Upper lobe of right lung (tissue), 1 donor: ENCODE results near the gene PARVA. TPM values are rescaled to one million over a fixed set of nuclear protein-coding genes. Genes with fewer than 3 reads are reported as not detected.

Source experiments
- ATAC-seq: fragments of 200-7000 bp; cut with Tn5 transposase; one replicate; pipeline ENCODE4 v1.9.1; 2020; ENCODE audit warnings: mild to moderate bottlenecking, moderate library complexity
- DNase-seq: peaks from one replicate; pipeline ENCODE4 v3.0.0-alpha.2; 2020
- H3K27ac ChIP-seq: fragments of 200-600 bp; one replicate; pipeline ENCODE4 v1.8.0; 2022
- H3K27me3 ChIP-seq: fragments of 200-600 bp; one replicate; pipeline ENCODE4 v1.8.0; 2022; ENCODE audit warnings: mild to moderate bottlenecking
- H3K36me3 ChIP-seq: fragments of 200-600 bp; one replicate; pipeline ENCODE4 v1.8.0; 2022
- H3K4me1 ChIP-seq: fragments of 200-600 bp; one replicate; pipeline ENCODE4 v1.8.0; 2022
- H3K4me3 ChIP-seq: fragments of 200-600 bp; one replicate; pipeline ENCODE4 v1.8.0; 2022; ENCODE audit warnings: mild to moderate bottlenecking
- H3K9me3 ChIP-seq: fragments of 200-600 bp; one replicate; pipeline ENCODE4 v1.8.0; 2022
- intact Hi-C: fragments of 100-400 bp; cut with DNase I; formaldehyde crosslinking; loops from one replicate; pipeline ENCODE4 v1.11.0; 2022
- total RNA-seq: library from RNA; stranded (reverse); fragmentation: NEBNext Ultra II Directional; extraction: Animal tissue kit (Norgen Biotek cat#: 25700); gene quantifications from one replicate; pipeline ENCODE4 v1.2.1, GENCODE V29; 2021
- TF ChIP-seq, protein P1 (sequence below): fragments of 200-600 bp; IDR thresholded peaks from one replicate; pipeline ENCODE4 v1.8.0; 2022; ENCODE audit warnings: antibody characterized with exemption
- donor health status: DM: no; HTN: yes; CAD: no; lungs with severe emphysema.

PARVA gene
- total RNA-seq, 1 donor from 2014 or later = 84.0 TPM

DNA sequence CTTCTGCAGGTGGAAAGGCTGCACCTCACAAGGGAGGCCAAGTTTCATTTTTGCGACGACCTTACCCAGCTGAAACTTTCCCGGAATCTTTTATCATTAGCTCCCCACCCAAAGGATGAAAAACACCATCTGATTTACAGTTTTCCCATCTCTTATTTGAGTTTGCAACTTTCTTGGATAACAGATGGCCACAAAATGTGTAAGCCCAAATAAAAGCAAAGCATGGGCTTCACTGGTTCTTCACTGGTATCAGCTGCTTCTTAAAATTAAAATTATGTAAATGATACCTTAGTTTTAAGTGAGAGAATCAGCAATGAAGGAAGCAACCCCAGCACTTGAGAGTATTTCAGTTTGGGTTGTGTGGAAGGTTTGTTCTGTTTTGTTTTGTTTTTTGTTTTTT, 55.8 kb downstream of the PARVA start:
- TF ChIP-seq, protein P1, sequence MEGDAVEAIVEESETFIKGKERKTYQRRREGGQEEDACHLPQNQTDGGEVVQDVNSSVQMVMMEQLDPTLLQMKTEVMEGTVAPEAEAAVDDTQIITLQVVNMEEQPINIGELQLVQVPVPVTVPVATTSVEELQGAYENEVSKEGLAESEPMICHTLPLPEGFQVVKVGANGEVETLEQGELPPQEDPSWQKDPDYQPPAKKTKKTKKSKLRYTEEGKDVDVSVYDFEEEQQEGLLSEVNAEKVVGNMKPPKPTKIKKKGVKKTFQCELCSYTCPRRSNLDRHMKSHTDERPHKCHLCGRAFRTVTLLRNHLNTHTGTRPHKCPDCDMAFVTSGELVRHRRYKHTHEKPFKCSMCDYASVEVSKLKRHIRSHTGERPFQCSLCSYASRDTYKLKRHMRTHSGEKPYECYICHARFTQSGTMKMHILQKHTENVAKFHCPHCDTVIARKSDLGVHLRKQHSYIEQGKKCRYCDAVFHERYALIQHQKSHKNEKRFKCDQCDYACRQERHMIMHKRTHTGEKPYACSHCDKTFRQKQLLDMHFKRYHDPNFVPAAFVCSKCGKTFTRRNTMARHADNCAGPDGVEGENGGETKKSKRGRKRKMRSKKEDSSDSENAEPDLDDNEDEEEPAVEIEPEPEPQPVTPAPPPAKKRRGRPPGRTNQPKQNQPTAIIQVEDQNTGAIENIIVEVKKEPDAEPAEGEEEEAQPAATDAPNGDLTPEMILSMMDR = no peak
- Histone ChIP-seq H3K27me3 (no peaks in the 10 kb centered on the region), H3K27ac (no peak overlapping the region), H3K4me3 (no peak overlapping the region), H3K9me3 (no peaks in the 10 kb centered on the region), H3K36me3 (no peaks in the 10 kb centered on the region), H3K4me1 (peaks cover 39% of the 10 kb centered on the region)
- intact Hi-C loops = no loop called here
- DNase-seq (no peak), ATAC-seq (no peak)

GRCh38 chr11:12433571-12434324, 56.4 kb downstream of the PARVA start:
- no peak overlapping the region for H3K4me3 ChIP-seq
- ATAC-seq (no peak), DNase-seq (no peak)
- H3K36me3 ChIP-seq = no peaks in the 10 kb centered on the region
- H3K9me3 ChIP-seq = no peaks in the 10 kb centered on the region
- TF ChIP-seq, protein P1 = no peak
- intact Hi-C loops = no loop called here
- H3K27me3 ChIP-seq = no peaks in the 10 kb centered on the region
- H3K27ac ChIP-seq = peak overlapping the region; percentile 19
- H3K4me1 ChIP-seq = peaks cover 39% of the 10 kb centered on the region

DNA sequence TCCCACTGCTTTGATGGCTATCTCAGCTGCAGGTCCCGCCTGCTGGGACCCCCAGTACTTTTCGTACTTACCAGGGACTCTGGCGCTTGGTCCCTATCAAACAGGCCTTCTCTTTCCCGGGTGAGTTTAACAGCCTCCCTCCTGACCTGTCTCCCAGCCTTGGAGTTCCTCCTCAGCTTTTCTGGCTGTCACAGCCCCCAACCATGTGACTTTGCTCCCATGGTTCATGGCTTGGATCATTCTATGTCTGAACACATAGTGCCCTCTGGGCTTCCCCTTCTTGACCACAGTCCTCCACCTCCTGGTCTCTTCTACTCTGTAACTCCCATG, 56.9 kb downstream of the PARVA start:
- peak overlapping the region; percentile 19 for H3K27ac ChIP-seq
- intact Hi-C loops = no loop called here

DNA sequence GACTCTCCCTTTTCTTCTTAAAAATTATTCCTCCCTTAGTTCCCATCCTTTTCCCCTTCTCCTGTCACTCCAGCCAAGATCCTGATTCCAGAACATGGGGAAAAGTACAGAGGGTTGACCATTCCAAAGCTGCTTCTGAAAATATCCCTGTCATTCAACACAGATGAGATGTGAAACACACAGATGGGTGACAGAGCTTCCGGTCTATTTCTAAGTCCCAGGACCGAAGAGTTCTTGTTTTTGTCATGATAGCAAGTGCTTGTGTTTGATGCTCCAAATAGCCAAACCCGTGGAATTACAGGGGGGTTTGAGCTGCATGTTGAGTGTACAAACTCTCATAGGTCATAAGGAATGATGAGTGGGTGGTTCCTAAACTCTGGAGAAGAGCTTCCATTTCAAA, 57.9 kb downstream of the PARVA start:
- DNase-seq (no peak), ATAC-seq (no peak)
- peaks cover 36% of the 10 kb centered on the region for H3K4me1 ChIP-seq
- H3K27me3 ChIP-seq = no peaks in the 10 kb centered on the region
- intact Hi-C loops = no loop called here
- no peak overlapping the region for H3K27ac ChIP-seq
- H3K4me3 ChIP-seq = no peak overlapping the region
- no peaks in the 10 kb centered on the region for H3K9me3 ChIP-seq
- TF ChIP-seq, protein P1 = no peak
- H3K36me3 ChIP-seq = no peaks in the 10 kb centered on the region

More for the DNA sequence above, 56.9 kb downstream of the PARVA start:
- H3K4me1 ChIP-seq = peaks cover 39% of the 10 kb centered on the region
- no peak overlapping the region for H3K4me3 ChIP-seq
- DNase-seq (no peak), ATAC-seq (peak; percentile 30)
- TF ChIP-seq, protein P1 = no peak
- no peaks in the 10 kb centered on the region for H3K9me3 ChIP-seq
- no peaks in the 10 kb centered on the region for H3K27me3 ChIP-seq
- no peaks in the 10 kb centered on the region for H3K36me3 ChIP-seq

DNA sequence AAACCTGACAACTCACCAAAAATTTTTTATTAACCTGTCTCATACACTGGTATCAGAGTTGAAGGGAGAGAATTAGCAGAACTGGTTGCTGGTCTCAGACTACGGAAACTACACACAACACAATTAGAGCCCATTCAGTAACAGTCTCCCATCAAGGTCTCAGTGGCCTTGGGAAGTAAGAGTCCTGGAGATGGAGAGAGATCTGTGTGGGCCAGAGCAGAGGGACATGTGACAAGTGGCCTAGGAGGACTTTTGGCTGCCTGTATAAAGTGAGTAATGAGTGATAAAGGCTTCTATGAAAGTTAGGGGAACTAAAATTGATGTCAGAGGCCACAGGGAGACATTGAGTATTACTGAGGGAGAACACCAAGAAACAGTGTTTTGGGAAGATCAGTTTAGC, 58.9 kb downstream of the PARVA start:
- intact Hi-C loops = no loop called here
- Histone ChIP-seq H3K4me1 (peaks cover 26% of the 10 kb centered on the region), H3K4me3 (no peak overlapping the region), H3K9me3 (no peaks in the 10 kb centered on the region), H3K36me3 (no peaks in the 10 kb centered on the region), H3K27ac (no peak overlapping the region), H3K27me3 (no peaks in the 10 kb centered on the region)
- TF ChIP-seq, protein P1 = no peak
- ATAC-seq (no peak), DNase-seq (no peak)

- no peaks in the 10 kb centered on the region for H3K9me3 ChIP-seq
- H3K4me3 ChIP-seq = no peak overlapping the region
- intact Hi-C loops = no loop called here
- peaks cover 19% of the 10 kb centered on the region for H3K4me1 ChIP-seq
- TF ChIP-seq, protein P1 = no peak
- no peak for ATAC-seq
- H3K27ac ChIP-seq = no peak overlapping the region
- no peaks in the 10 kb centered on the region for H3K27me3 ChIP-seq
- no peaks in the 10 kb centered on the region for H3K36me3 ChIP-seq
- no peak for DNase-seq
Observed at GRCh38 chr11:12438291-12438690, 60.9 kb downstream of the PARVA start.
